Common myeloid progenitor, CD34-positive (primary cell): ENCODE measurements around the gene IPO8. TPM values are rescaled to one million over a fixed set of nuclear protein-coding genes. Genes with fewer than 3 reads are reported as not detected.
A peak's percentile ranks its signal among the peaks of the same experiment; 100 is the strongest.

Source experiments
- CTCF ChIA-PET: fragments of 350-600 bp; sonication (Branson Sonifier 250); formaldehyde crosslinking; loops from one replicate; lab custom pipeline; 2021; ENCODE audit warnings: antibody characterized with exemption; lab: Charles Lee
- POLR2A ChIA-PET: fragments of 350-600 bp; sonication (Branson Sonifier 250); formaldehyde crosslinking; loops from one replicate; lab custom pipeline; 2021; ENCODE audit warnings: antibody characterized with exemption; lab: Charles Lee
- DNase-seq, 3 donors: peaks; one replicate each; pipeline versions ENCODE4 v3.0.0 to v3.0.0-alpha.2; 2013
- H3K27ac ChIP-seq, 2 experiments: 1 replicate in 1 of 2; 2 replicates in 1 of 2; pipeline ENCODE4 v1.7.0; 2013; ENCODE audit warnings: inconsistent platforms in 2 of 2, low read length in 2 of 2, mild to moderate bottlenecking in 2 of 2, low read depth in 1 of 2, moderate library complexity in 1 of 2; ENCODE audit not compliant: severe bottlenecking in 2 of 2, insufficient read depth in 1 of 2, poor library complexity in 1 of 2
- H3K27me3 ChIP-seq, 5 experiments: replicated peaks in 2 of 5; 1 replicate in 3 of 5; 2 replicates in 2 of 5; pipeline versions ENCODE4 v1.6.1 to v1.7.0; 2013; ENCODE audit warnings: low read length in 4 of 5, mild to moderate bottlenecking in 2 of 5, moderate library complexity in 2 of 5, inconsistent platforms in 1 of 5; ENCODE audit not compliant: insufficient read depth in 5 of 5, control insufficient read depth in 4 of 5
- H3K36me3 ChIP-seq, 4 experiments: 1 replicate in 2 of 4; 2 replicates in 2 of 4; pipeline versions ENCODE4 v1.6.1 to v1.7.0; 2013; ENCODE audit warnings: low read length in 3 of 4, control low read depth in 1 of 4, mild to moderate bottlenecking in 1 of 4; ENCODE audit not compliant: control insufficient read depth in 4 of 4, insufficient read depth in 4 of 4
- H3K4me1 ChIP-seq, 4 experiments: 1 replicate in 3 of 4; 2 replicates in 1 of 4; pipeline versions ENCODE4 v1.6.1 to v1.7.1; 2013; ENCODE audit warnings: low read length in 3 of 4, mild to moderate bottlenecking in 3 of 4, control low read depth in 1 of 4, inconsistent platforms in 1 of 4, moderate library complexity in 1 of 4; ENCODE audit not compliant: control insufficient read depth in 4 of 4, insufficient read depth in 4 of 4; ENCODE audit errors: control extremely low read depth in 1 of 4
- H3K4me3 ChIP-seq, 7 experiments: 1 replicate in 4 of 7; 2 replicates in 3 of 7; pipeline versions ENCODE4 v1.5.1 to v1.7.0; 2013; ENCODE audit warnings: mild to moderate bottlenecking in 7 of 7, low read length in 6 of 7, moderate library complexity in 6 of 7, inconsistent platforms in 2 of 7, low read depth in 2 of 7, control low read depth in 1 of 7; ENCODE audit not compliant: insufficient read depth in 4 of 7, control insufficient read depth in 1 of 7; ENCODE audit errors: extremely low read depth in 1 of 7
- H3K9me3 ChIP-seq, 5 experiments: 1 replicate in 4 of 5; 2 replicates in 1 of 5; pipeline versions ENCODE4 v1.6.1 to v1.7.1; 2013; ENCODE audit warnings: low read length in 4 of 5, mild to moderate bottlenecking in 2 of 5, inconsistent platforms in 1 of 5, low read depth in 1 of 5, moderate library complexity in 1 of 5; ENCODE audit not compliant: control insufficient read depth in 4 of 5, insufficient read depth in 2 of 5; ENCODE audit errors: control extremely low read depth in 1 of 5
- WGBS: methylation state at CpG from one replicate; pipeline ENCODE4 v1.1.5; 2013; ENCODE audit not compliant: insufficient coverage; 5-methylcytosine and 5-hydroxymethylcytosine counted together
- polyA plus RNA-seq: library from polyadenylated mRNA; unstranded; fragments of 120-200 nt; gene quantifications from one replicate; pipeline ENCODE4 v1.2.1, GENCODE V29; 2013

The IPO8 gene
- 33.1 TPM for polyA plus RNA-seq

DNA sequence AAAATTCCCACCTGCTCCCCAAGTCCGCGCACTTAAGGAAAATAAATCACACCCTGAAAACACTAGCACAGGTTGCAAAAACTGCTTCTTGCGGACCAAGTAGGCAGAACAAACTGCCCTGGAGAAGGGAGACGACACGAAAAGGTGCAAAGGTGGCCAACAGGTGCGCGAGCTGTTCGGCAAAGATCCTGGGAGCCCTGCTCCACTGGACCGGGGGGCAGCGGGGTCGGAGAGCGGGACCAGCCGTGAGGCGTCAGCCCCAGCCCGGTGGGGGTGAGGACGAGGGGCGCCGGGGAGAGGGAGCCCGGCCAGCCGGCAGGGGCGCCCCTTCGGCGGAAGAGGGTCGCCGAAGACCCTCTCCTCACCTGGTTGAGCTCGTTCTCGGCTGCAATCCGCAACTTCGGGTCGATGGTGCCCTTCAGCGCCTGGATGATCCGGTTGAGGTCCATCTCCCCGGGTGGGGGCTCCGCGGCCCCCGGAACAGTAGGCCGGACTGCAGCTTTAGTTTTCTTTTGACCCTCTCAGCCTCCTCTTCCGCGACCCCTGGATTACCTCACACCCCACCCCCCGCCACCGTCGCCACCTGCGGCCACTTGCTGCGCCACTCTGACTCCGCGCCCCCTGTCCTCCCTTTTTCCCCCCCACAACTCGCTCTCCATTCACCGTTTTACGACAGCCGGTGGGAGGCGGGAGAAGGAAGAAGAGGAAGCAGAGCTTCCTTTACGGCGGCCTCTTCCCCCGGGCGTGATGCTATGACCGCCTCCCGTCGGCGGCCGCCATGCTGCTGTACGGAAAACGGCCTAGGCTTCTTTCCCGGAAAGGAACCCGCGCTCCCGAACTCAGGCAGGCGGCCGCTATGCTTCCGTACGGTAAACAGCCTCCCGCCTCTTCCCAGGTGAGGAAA is at the start of gene IPO8:
IPO8 (minus strand) TSS at position 671 of the 904 bp plus-strand sequence; CDS start at position 449, 222 bp downstream.
- Histone ChIP-seq H3K4me3 (peak within 1 kb of the TSS; percentile 89 to 98 (median 93)), H3K4me1 (peaks cover 9 to 21% (median 17%) of the 10 kb centered on the region in 4 experiments)

DNA sequence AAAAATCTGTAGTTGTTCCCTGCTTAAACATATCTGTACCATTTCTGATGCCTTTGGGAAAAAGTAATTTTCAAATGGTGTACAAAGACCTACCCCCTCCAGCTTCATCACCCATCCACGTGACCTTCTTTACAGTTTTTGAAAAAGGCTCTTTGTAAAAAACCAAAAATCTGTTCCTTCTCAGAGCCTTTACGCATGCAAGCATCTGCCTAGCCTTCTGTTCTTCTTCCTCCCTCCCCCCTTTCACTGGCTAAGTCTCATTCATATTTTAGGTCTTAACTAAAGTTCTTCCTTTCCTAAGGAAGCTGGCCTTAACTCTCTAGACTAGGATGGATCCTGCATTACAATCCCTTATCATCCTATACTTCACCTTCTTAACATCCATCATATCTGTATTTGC is 48.7 kb upstream of the IPO8 start:
- no peaks in the 10 kb centered on the region for H3K27me3 ChIP-seq
- peaks cover 0 to 3% (median 0%) of the 10 kb centered on the region in 5 experiments for H3K9me3 ChIP-seq
- H3K4me3 ChIP-seq: no peak overlapping the region
- no peak for DNase-seq
- H3K36me3 ChIP-seq: peaks cover 0 to 14% (median 2%) of the 10 kb centered on the region in 4 experiments
- no peaks in the 10 kb centered on the region for H3K4me1 ChIP-seq
- POLR2A ChIA-PET: no interaction called here
- H3K27ac ChIP-seq: no peak overlapping the region
- CTCF ChIA-PET: interaction anchor here (1.6 to 2.5 kb wide), 2 partner anchors 9 to 11 kb away, joined by 5 to 8 read pairs; no protein-coding TSS in a partner anchor
- WGBS: 100% methylated on average over 2 of the region's 2 CpGs

More for the DNA sequence above, at the start of gene IPO8:
- DNase-seq: peak; percentile 91 to 95 (median 93)
- ChIA-PET POLR2A (interaction anchor here (0.7 kb wide), 1 partner anchor 675 kb away, joined by 8 read pairs; no protein-coding TSS in a partner anchor), CTCF (interaction anchor here (0.7 to 2.2 kb wide), 14 partner anchors 10 to 781 kb away, joined by 3 to 8 read pairs (median 3); partner anchors contain the start of gene DDX11)
- Histone ChIP-seq H3K27ac (peak within 1 kb of the TSS; percentile 64 to 82), H3K36me3 (no peaks in the 10 kb centered on the region), H3K27me3 (no peaks in the 10 kb centered on the region), H3K9me3 (no peaks in the 10 kb centered on the region)
- 0% methylated on average over 48 of the region's 71 CpGs for WGBS

DNA sequence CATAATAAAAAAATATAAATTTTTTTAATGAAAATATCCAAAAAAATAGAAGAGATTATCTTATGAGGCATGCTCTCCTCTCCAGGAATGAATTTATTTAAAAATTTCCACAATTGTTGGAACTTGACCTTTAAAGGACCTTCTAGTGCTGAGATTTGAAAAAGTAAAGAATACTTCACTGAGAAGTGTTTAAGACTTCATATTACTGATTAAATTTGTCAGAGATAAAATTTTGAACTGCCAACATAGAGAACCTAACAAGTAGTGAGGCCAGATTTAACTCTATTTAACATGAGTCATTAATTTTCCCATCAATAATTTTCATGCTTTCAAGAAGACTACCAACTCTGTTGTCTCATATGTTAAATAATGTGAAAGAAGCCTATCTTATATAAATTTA is 44.6 kb upstream of the IPO8 start:
- DNase-seq: no peak
- Histone ChIP-seq H3K4me3 (no peak overlapping the region), H3K9me3 (peaks cover 0 to 3% (median 0%) of the 10 kb centered on the region in 5 experiments), H3K36me3 (peaks cover 0 to 9% (median 3%) of the 10 kb centered on the region in 4 experiments), H3K27ac (no peak overlapping the region), H3K27me3 (no peaks in the 10 kb centered on the region), H3K4me1 (no peaks in the 10 kb centered on the region)
- ChIA-PET POLR2A (no interaction called here), CTCF (interaction anchor here (0.8 kb wide), 1 partner anchor 13 kb away, joined by 3 read pairs; no protein-coding TSS in a partner anchor)

DNA sequence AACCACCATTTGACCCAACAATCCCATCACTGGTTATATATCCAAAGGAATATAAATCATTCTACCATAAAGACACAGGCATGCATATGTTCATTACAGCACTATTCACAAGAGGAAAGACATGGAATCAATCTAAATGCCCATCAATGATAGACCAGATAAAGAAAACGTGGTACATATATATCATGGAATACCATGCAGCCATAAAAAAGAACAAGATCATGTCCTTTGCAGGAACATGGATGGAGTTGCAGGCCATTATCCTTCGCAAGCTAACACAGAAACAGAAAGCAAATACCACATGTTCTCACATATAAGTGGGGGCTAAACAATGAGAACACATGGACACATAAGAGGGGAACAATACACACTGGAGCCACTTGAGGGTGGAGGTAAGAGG is 43.4 kb upstream of the IPO8 start:
- ChIA-PET CTCF (no interaction called here), POLR2A (interaction anchor here (0.7 kb wide), 1 partner anchor 137 kb away, joined by 3 read pairs; no protein-coding TSS in a partner anchor)
- peaks cover 0 to 3% (median 0%) of the 10 kb centered on the region in 5 experiments for H3K9me3 ChIP-seq
- WGBS: no CpG with 5 or more reads among the region's 2 CpGs
- H3K4me3 ChIP-seq: no peak overlapping the region
- no peaks in the 10 kb centered on the region for H3K27me3 ChIP-seq
- H3K27ac ChIP-seq: no peak overlapping the region
- peaks cover 0 to 9% (median 3%) of the 10 kb centered on the region in 4 experiments for H3K36me3 ChIP-seq
- no peak for DNase-seq
- H3K4me1 ChIP-seq: no peaks in the 10 kb centered on the region

DNA sequence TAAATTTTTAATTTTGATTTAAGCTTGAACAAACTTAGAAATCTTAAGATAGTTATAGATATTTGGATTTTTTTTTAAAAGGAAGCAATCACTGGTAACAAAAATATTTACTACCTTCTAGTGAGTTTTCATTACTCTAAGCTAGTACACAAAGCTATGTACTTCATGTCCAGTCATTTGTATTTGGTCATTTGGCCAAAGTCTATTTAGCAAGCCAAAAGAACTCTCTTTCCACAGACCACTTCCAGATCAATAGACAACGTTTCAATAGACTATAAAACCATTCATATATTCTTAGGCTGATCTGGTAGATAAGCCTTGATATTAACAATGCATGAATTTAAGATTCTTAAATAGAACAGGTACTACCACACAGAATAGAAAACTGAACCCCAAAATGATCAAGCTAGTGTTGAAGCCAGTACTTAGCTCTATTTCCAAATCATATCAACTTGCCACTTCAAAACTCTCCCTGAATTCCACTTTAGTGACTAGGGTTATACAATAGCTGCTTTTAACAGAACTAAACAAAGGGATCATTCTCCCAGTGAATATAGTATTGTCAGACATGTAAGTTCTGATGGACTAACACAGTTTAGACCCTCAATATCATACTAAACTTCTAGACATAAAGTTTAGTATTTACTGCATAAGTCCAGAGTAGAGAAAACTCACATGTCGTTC is 37.4 kb upstream of the IPO8 start:
- no peaks in the 10 kb centered on the region for H3K4me1 ChIP-seq
- no peaks in the 10 kb centered on the region for H3K9me3 ChIP-seq
- peaks cover 2 to 14% (median 7%) of the 10 kb centered on the region in 4 experiments for H3K36me3 ChIP-seq
- no peak for DNase-seq
- H3K4me3 ChIP-seq: no peak overlapping the region
- no CpG with 5 or more reads among the region's 2 CpGs for WGBS
- ChIA-PET POLR2A (no interaction called here), CTCF (interaction anchor here (1.3 to 1.6 kb wide), 2 partner anchors 11 to 14 kb away, joined by 3 to 5 read pairs; no protein-coding TSS in a partner anchor)
- H3K27me3 ChIP-seq: no peaks in the 10 kb centered on the region
- H3K27ac ChIP-seq: no peak overlapping the region

DNA sequence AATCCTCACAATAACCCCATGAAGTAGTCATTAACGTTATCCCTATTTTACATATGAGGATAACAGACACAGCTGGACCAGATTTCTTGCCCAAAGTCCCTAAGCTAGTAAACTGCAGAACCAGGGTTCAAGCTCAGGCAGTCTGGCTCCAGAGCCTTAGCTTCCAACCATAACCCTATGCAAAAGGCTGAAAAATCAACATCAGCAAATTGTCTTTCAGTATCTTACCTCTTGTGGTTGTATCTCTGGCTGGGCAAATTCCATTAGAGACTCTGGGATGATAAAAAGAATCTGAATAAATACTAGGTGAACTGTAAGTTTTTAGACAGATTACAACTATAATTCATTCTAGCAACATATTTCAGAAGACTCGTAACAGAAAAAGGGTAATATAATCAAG is 34.3 kb upstream of the IPO8 start:
- 93% methylated on average over 1 of the region's 2 CpGs for WGBS
- ChIA-PET POLR2A (no interaction called here), CTCF (interaction anchor here (0.7 to 0.8 kb wide), 2 partner anchors 17 to 22 kb away, joined by 3 to 4 read pairs; no protein-coding TSS in a partner anchor)
- no peak for DNase-seq
- H3K36me3 ChIP-seq: peaks cover 2 to 15% (median 9%) of the 10 kb centered on the region in 4 experiments
- H3K4me1 ChIP-seq: no peaks in the 10 kb centered on the region
- H3K4me3 ChIP-seq: no peak overlapping the region
- no peak overlapping the region for H3K27ac ChIP-seq
- H3K9me3 ChIP-seq: no peaks in the 10 kb centered on the region
- H3K27me3 ChIP-seq: no peaks in the 10 kb centered on the region
